Neural cell (in vitro differentiated cells): ENCODE measurements around the gene ARHGEF10L. TPM values are rescaled to one million over a fixed set of nuclear protein-coding genes. Genes with fewer than 3 reads are reported as not detected.

Experiments used
- H2AFZ ChIP-seq: fragments of 200-600, 300-800 bp; sonication (generic), shearing (Covaris generic); 2 replicates; pipeline ENCODE4 v1.6.0; 2014; ENCODE audit warnings: low read depth, mild to moderate bottlenecking, antibody characterized with exemption, low read length, moderate library complexity
- H3F3A ChIP-seq: fragments of 200-600 bp; shearing (Covaris generic); 2 replicates; pipeline ENCODE4 v1.6.1; 2016; ENCODE audit warnings: mild to moderate bottlenecking, moderate library complexity, mixed read lengths, antibody characterized with exemption, low read length; ENCODE audit not compliant: insufficient read depth, poor library complexity, severe bottlenecking
- H3K27ac ChIP-seq: fragments of 200-600, 300-800 bp; sonication (generic), shearing (Covaris generic); 2 replicates; pipeline ENCODE4 v1.5.1; 2014; ENCODE audit warnings: mild to moderate bottlenecking, low read length, moderate library complexity
- H3K27me3 ChIP-seq: fragments of 300-800, 200-600 bp; sonication (generic), shearing (Covaris generic); 2 replicates; pipeline ENCODE4 v1.6.0; 2014; ENCODE audit warnings: mild to moderate bottlenecking, low read depth, low read length, moderate library complexity; ENCODE audit not compliant: insufficient read depth
- H3K36me3 ChIP-seq: fragments of 300-800, 200-600 bp; sonication (generic), shearing (Covaris generic); 2 replicates; pipeline ENCODE4 v1.5.1; 2014; ENCODE audit warnings: mild to moderate bottlenecking, antibody characterized with exemption, low read length, moderate library complexity; ENCODE audit not compliant: insufficient read depth
- H3K4me2 ChIP-seq: fragments of 300-800, 200-600 bp; sonication (generic), shearing (Covaris generic); 2 replicates; pipeline ENCODE4 v1.6.0; 2014; ENCODE audit warnings: mild to moderate bottlenecking, low read length
- H3K4me3 ChIP-seq: fragments of 300-800, 200-600 bp; sonication (generic), shearing (Covaris generic); 2 replicates; pipeline ENCODE4 v1.5.1; 2014; ENCODE audit warnings: mild to moderate bottlenecking, low read length, moderate library complexity
- H3K79me2 ChIP-seq: fragments of 200-600 bp; shearing (Covaris generic); replicated peaks from 2 replicates; pipeline ENCODE4 v1.6.0; 2014; ENCODE audit warnings: mild to moderate bottlenecking, low read length, moderate library complexity; ENCODE audit not compliant: insufficient read depth
- H3K9ac ChIP-seq: fragments of 300-800, 200-600 bp; sonication (generic), shearing (Covaris generic); 2 replicates; pipeline ENCODE4 v1.6.1; 2016; ENCODE audit warnings: mild to moderate bottlenecking, low read length, mixed read lengths
- H3K9me2 ChIP-seq: fragments of 200-600 bp; shearing (Covaris generic); 2 replicates; pipeline ENCODE4 v1.6.1; 2016; ENCODE audit warnings: mild to moderate bottlenecking, low read length, mixed read lengths; ENCODE audit not compliant: insufficient read depth
- H3K9me3 ChIP-seq: fragments of 200-600, 300-800 bp; sonication (generic), shearing (Covaris generic); 2 replicates; pipeline ENCODE4 v1.6.1; 2016; ENCODE audit warnings: mild to moderate bottlenecking, mixed run types, low read length, moderate library complexity, mixed read lengths
- H4K20me1 ChIP-seq: fragments of 200-600 bp; shearing (Covaris generic); 2 replicates; pipeline ENCODE4 v1.6.1; 2016; ENCODE audit warnings: mild to moderate bottlenecking, mixed run types; ENCODE audit not compliant: insufficient read depth
- EP300 ChIP-seq: fragments of 450-650 bp; conservative IDR thresholded peaks from 2 replicates; pipeline ENCODE4 v1.6.1; 2014; ENCODE audit warnings: antibody characterized with exemption, mild to moderate bottlenecking, moderate library complexity; ENCODE audit not compliant: poor library complexity, severe bottlenecking
- EZH2 ChIP-seq: fragments of 200-600, 300-800 bp; shearing (Covaris generic), sonication (generic); IDR thresholded peaks from 2 replicates; pipeline ENCODE4 v1.6.1; 2014; ENCODE audit warnings: antibody characterized with exemption, low read length, borderline replicate concordance, mild to moderate bottlenecking; ENCODE audit not compliant: insufficient read depth, poor library complexity, severe bottlenecking
- MXI1 ChIP-seq: fragments of 450-650 bp; conservative IDR thresholded peaks from 2 replicates; pipeline ENCODE4 v1.6.1; 2014; ENCODE audit warnings: antibody characterized with exemption, mild to moderate bottlenecking; ENCODE audit not compliant: poor library complexity, severe bottlenecking
- POLR2AphosphoS5 ChIP-seq: IDR thresholded peaks from 2 replicates; pipeline ENCODE4 v1.6.1; 2012
- RAD21 ChIP-seq: fragments of 450-650 bp; conservative IDR thresholded peaks from 2 replicates; pipeline ENCODE4 v1.6.1; 2014; ENCODE audit warnings: antibody characterized with exemption, mild to moderate bottlenecking, moderate library complexity
- SMC3 ChIP-seq: fragments of 450-650 bp; conservative IDR thresholded peaks from 2 replicates; pipeline ENCODE4 v1.6.1; 2014; ENCODE audit warnings: antibody characterized with exemption, mild to moderate bottlenecking, moderate library complexity; ENCODE audit not compliant: poor library complexity
- TAF1 ChIP-seq: IDR thresholded peaks from 2 replicates; pipeline ENCODE4 v1.6.1; 2012; ENCODE audit warnings: low read depth
- polyA plus RNA-seq: library from polyadenylated mRNA; depleted of rRNA; stranded (reverse); fragments of >200 nt; gene quantifications from 2 replicates; pipeline ENCODE4 v1.2.3, GENCODE V29; 2014
- TF ChIP-seq, protein P1 (sequence below): fragments of 450-650 bp; IDR thresholded peaks from 2 replicates; pipeline ENCODE4 v1.5.1; 2014; ENCODE audit warnings: antibody characterized with exemption, mild to moderate bottlenecking, moderate library complexity; ENCODE audit not compliant: poor library complexity, severe bottlenecking
- TF ChIP-seq, protein P2 (sequence below): IDR thresholded peaks from 2 replicates; pipeline ENCODE4 v1.6.1; 2012; ENCODE audit warnings: borderline replicate concordance

The ARHGEF10L gene
- polyA plus RNA-seq, 1 donor from 2014 or later: 123 TPM

DNA sequence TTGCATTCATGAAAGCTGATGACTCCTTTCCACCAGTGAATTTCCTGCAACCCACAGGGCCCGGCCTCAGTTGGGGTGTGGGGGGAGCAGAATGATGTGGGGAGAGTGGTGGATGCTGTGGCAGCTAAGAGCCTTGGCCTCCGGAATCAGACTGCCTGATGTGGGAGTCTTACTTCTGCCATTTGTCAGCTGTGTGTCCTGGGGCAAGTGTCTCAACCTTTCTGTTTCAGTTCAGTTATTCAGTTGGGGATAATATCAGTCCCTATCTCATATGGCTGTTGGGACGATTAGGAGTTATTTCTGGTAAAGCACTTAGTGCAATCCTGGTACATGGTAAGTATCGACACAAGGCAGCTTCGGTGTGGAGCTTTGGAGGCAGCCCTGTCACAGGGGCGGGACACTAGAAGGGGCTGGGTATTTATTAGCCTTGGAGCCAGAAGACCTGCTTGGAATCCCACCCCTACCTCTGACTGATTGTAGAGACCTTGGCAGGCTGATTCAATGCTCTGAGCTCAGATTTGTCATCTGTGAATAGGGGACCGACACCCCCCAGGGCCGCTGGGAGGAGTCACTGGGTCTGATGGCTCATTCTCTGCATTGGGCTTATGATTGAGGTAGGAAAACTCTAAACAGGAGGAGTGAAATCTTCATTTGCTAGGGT, 19.6 kb downstream of the ARHGEF10L start:
- Histone ChIP-seq H3K4me2 (no peak overlapping the region), H3K9me3 (no peaks in the 10 kb centered on the region), H3K27ac (no peak overlapping the region), H3K9me2 (no peaks in the 10 kb centered on the region), H3K9ac (no peak overlapping the region), H3K27me3 (no peaks in the 10 kb centered on the region), H4K20me1 (peaks cover 8% of the 10 kb centered on the region), H3F3A (no peaks in the 10 kb centered on the region), H3K36me3 (no peaks in the 10 kb centered on the region), H3K79me2 (peaks cover 22% of the 10 kb centered on the region), H2AFZ (no peak overlapping the region), H3K4me3 (no peak overlapping the region)
- no peak for TF ChIP-seq MXI1
- TF ChIP-seq TAF1: no peak
- TF ChIP-seq EP300: no peak
- no peak for TF ChIP-seq EZH2
- TF ChIP-seq POLR2AphosphoS5: no peak
- TF ChIP-seq, protein P1, sequence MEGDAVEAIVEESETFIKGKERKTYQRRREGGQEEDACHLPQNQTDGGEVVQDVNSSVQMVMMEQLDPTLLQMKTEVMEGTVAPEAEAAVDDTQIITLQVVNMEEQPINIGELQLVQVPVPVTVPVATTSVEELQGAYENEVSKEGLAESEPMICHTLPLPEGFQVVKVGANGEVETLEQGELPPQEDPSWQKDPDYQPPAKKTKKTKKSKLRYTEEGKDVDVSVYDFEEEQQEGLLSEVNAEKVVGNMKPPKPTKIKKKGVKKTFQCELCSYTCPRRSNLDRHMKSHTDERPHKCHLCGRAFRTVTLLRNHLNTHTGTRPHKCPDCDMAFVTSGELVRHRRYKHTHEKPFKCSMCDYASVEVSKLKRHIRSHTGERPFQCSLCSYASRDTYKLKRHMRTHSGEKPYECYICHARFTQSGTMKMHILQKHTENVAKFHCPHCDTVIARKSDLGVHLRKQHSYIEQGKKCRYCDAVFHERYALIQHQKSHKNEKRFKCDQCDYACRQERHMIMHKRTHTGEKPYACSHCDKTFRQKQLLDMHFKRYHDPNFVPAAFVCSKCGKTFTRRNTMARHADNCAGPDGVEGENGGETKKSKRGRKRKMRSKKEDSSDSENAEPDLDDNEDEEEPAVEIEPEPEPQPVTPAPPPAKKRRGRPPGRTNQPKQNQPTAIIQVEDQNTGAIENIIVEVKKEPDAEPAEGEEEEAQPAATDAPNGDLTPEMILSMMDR: no peak
- TF ChIP-seq, protein P2, sequence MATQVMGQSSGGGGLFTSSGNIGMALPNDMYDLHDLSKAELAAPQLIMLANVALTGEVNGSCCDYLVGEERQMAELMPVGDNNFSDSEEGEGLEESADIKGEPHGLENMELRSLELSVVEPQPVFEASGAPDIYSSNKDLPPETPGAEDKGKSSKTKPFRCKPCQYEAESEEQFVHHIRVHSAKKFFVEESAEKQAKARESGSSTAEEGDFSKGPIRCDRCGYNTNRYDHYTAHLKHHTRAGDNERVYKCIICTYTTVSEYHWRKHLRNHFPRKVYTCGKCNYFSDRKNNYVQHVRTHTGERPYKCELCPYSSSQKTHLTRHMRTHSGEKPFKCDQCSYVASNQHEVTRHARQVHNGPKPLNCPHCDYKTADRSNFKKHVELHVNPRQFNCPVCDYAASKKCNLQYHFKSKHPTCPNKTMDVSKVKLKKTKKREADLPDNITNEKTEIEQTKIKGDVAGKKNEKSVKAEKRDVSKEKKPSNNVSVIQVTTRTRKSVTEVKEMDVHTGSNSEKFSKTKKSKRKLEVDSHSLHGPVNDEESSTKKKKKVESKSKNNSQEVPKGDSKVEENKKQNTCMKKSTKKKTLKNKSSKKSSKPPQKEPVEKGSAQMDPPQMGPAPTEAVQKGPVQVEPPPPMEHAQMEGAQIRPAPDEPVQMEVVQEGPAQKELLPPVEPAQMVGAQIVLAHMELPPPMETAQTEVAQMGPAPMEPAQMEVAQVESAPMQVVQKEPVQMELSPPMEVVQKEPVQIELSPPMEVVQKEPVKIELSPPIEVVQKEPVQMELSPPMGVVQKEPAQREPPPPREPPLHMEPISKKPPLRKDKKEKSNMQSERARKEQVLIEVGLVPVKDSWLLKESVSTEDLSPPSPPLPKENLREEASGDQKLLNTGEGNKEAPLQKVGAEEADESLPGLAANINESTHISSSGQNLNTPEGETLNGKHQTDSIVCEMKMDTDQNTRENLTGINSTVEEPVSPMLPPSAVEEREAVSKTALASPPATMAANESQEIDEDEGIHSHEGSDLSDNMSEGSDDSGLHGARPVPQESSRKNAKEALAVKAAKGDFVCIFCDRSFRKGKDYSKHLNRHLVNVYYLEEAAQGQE: no peak
- TF ChIP-seq RAD21: no peak
- no peak for TF ChIP-seq SMC3

DNA sequence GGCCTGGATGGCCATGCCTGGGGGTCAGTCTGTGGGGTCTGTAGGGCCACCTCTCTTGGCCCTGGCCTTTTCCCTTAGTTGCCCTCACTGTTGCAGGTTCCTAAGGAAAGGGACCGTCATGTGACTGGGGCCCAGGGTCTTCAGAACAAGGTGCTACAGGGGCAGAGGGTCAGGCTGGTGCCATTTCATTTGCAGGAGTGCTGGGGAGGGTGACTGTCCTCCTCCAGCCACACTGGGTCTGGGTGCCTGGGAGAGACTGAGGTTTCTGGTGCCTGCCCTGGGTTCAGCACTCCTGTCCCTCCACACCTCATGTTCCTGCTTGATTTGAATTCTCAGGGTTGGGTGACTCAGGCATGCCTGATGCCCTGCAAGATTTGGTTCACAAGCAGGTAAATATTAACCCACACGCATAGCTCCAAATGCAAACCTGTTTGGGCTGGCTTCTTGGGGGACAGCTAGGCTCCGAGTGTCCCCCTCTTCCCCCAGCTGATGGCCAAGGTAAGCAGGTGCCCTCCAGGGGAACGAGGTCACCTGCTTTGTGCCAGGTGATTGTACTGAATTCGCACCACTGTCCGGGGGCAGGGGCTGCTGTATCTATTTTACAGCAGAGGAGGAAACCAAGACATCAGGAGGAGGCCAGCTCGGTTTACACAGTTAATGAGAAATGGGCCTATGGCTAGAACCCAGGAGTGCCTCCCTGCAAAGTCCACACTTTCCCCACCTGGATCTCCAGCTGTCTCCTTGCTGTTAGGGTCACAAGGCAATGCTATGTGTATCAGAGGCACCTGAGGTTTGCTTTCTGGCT, 20.3 kb downstream of the ARHGEF10L start:
- Histone ChIP-seq H3K9me3 (no peaks in the 10 kb centered on the region), H3F3A (no peaks in the 10 kb centered on the region), H3K4me2 (no peak overlapping the region), H3K9ac (no peak overlapping the region), H2AFZ (no peak overlapping the region), H4K20me1 (peaks cover 9% of the 10 kb centered on the region), H3K9me2 (no peaks in the 10 kb centered on the region), H3K79me2 (peaks cover 22% of the 10 kb centered on the region), H3K27ac (no peak overlapping the region), H3K27me3 (no peaks in the 10 kb centered on the region), H3K4me3 (no peak overlapping the region), H3K36me3 (no peaks in the 10 kb centered on the region)
- TF ChIP-seq SMC3: no peak
- no peak for TF ChIP-seq MXI1
- TF ChIP-seq, protein P1: no peak
- TF ChIP-seq, protein P2: no peak
- TF ChIP-seq POLR2AphosphoS5: no peak
- no peak for TF ChIP-seq TAF1
- no peak for TF ChIP-seq EZH2
- no peak for TF ChIP-seq RAD21
- TF ChIP-seq EP300: no peak
